DMS114 treated with DMSO at 0.1 percent for 48 hours (cell line): ENCODE results near the gene PDE3B.
"Not testable (repeated sequence)": the region's sequence is repeated elsewhere in the genome, so short reads cannot be mapped to it uniquely, and the experiment has no call there.

Experiments used
- DNase-seq: peaks from one replicate; lab custom pipeline; 2025; ENCODE audit not compliant: unreplicated experiment; lab: John Stamatoyannopoulos, UW

PDE3B gene

GRCh38 chr11:14676068-14676467 is 32.5 kb downstream of the PDE3B start:
- no peak for DNase-seq

GRCh38 chr11:14677146-14677545 is 33.5 kb downstream of the PDE3B start:
- DNase-seq: no peak

- no peak for DNase-seq
Measured at GRCh38 chr11:14678350-14678749, 34.7 kb downstream of the PDE3B start.

- no peak for DNase-seq
Measured at GRCh38 chr11:14679662-14680061, 36.1 kb downstream of the PDE3B start.

- not testable (repeated sequence) for DNase-seq
Measured at GRCh38 chr11:14684234-14684915, 40.8 kb downstream of the PDE3B start.

- DNase-seq: no peak
Measured at GRCh38 chr11:14687456-14687855, 43.9 kb downstream of the PDE3B start.

- no peak for DNase-seq
Measured at GRCh38 chr11:14687943-14688627, 44.5 kb downstream of the PDE3B start.

GRCh38 chr11:14695656-14696055 is 52.1 kb downstream of the PDE3B start:
- not testable (repeated sequence) for DNase-seq

GRCh38 chr11:14698771-14699170 is 55.2 kb downstream of the PDE3B start:
- DNase-seq: no peak

GRCh38 chr11:14700593-14700992 is 57.0 kb downstream of the PDE3B start:
- no peak for DNase-seq

GRCh38 chr11:14702760-14703159 is 59.2 kb downstream of the PDE3B start:
- DNase-seq: no peak

GRCh38 chr11:14703731-14704130 is 60.1 kb downstream of the PDE3B start:
- DNase-seq: no peak

GRCh38 chr11:14705067-14705466 is 61.5 kb downstream of the PDE3B start:
- DNase-seq: no peak

GRCh38 chr11:14713496-14714244 is 70.1 kb downstream of the PDE3B start:
- DNase-seq: no peak

GRCh38 chr11:14715669-14716068 is 72.1 kb downstream of the PDE3B start:
- not testable (repeated sequence) for DNase-seq

GRCh38 chr11:14722496-14722895 is 78.9 kb downstream of the PDE3B start:
- no peak for DNase-seq

- DNase-seq: no peak
Measured at GRCh38 chr11:14725150-14725549, 81.5 kb downstream of the PDE3B start.

- no peak for DNase-seq
Measured at GRCh38 chr11:14727215-14727614, 83.6 kb downstream of the PDE3B start.

GRCh38 chr11:14727746-14728145 is 84.1 kb downstream of the PDE3B start:
- no peak for DNase-seq

- not testable (repeated sequence) for DNase-seq
Measured at GRCh38 chr11:14740539-14740938, 96.9 kb downstream of the PDE3B start.

- DNase-seq: no peak
Measured at GRCh38 chr11:14741195-14741594, 97.6 kb downstream of the PDE3B start.
